Heart right ventricle (tissue), 12 donors: ENCODE data around the gene ADSS1. TPM values are rescaled to one million over a fixed set of nuclear protein-coding genes. Genes with fewer than 3 reads are reported as not detected.

Source experiments
- microRNA-seq, 2 donors: library from miRNA; unstranded; fragments of <30 nt; microRNA quantifications; one replicate each; pipeline ENCODE4 v1.2.0, GENCODE V29; 2021
- polyA plus RNA-seq, 2 donors: library from polyadenylated mRNA; stranded (reverse); fragments of 200-250 nt; gene quantifications; one replicate each; pipeline ENCODE4 v1.2.3, GENCODE V29; 2013
- total RNA-seq, 10 donors: library from RNA; stranded (reverse); fragmentation: NEBNext Ultra II Directional in 3 of 10; extraction: Animal tissue kit (Norgen Biotek cat#: 25700) in 3 of 10; gene quantifications; one replicate each; pipeline versions ENCODE4 v1.2.1 to v1.2.4, GENCODE V29; 2021 to 2023
- donor health status: ischemic (EF 13 %, LVEDD 7.1; RV severe dilation, severe dysfunction).
- donor health status: healthy with polysubstance abuse.
- donor health status: DM: no; HTN: yes; CAD: no.
- donor health status: DM: no; HTN: no; CAD: no.
- donor health status: ischemic (EF 25% LVEDD 6.9; RV normal size, moderate dysfunction).
- donor health status: ischemic (EF 25% LVEDD 5.7; RV mildly dilated, moderate dysfunction).
- donor health status: healthy.
- donor health status: nonischemic (EF 11% LVEDD 7.7; RV severe dilation, severe dysfunction).
- donor health status: DM: yes; HTN: yes; CAD: no.
- donor health status: PGD.
- donor health status: ischemic (EF 29% LVEDD 5.4; RV normal size, mild dysfunction).
- donor health status: nonischemic (EF 23%, LVEDD 6.1; RV moderate dilation, normal function).

Gene ADSS1
- total and polyA plus RNA-seq, 12 donors, result 74.6 to 295 (median 195) TPM

Small RNA genes lying within 50 kb of the gene (microRNA-seq; reads per million reads assigned to microRNA genes)
- gene MIR4710, result 0 reads per million in 2 donors

Other genes with a start within 250 kb of the ADSS1 start
- 100 to 1,000 TPM in 1 of 10 donors, 10 to 100 TPM in 9; 55.0 to 124 (median 75.1) TPM for gene C14orf180, start 144.5 kb upstream of the ADSS1 start, total RNA-seq
- 100 to 1,000 TPM in 1 of 2 donors, 10 to 100 TPM in 1; 13.8 to 139 TPM for gene C14orf180, start 144.5 kb upstream of the ADSS1 start, polyA plus RNA-seq
- 1 to 10 TPM in 1 of 10 donors, under 1 TPM in 4, not detected in 5; 0.34 to 1.0 (median 0.42) TPM for gene TMEM179, start 119.5 kb upstream of the ADSS1 start, total RNA-seq
- under 1 TPM; 0.17 to 0.22 TPM for gene TMEM179, start 119.5 kb upstream of the ADSS1 start, polyA plus RNA-seq
- 10 to 100 TPM; 22.5 to 40.1 (median 27.7) TPM for gene INF2, start 34.6 kb upstream of the ADSS1 start, total RNA-seq
- gene INF2, start 34.6 kb upstream of the ADSS1 start, polyA plus RNA-seq, result 10 to 100 TPM; 27.0 to 73.8 TPM
- gene SIVA1, start 28.9 kb downstream of the ADSS1 start, total RNA-seq, result 10 to 100 TPM; 43.3 to 69.6 (median 50.8) TPM
- gene SIVA1, start 28.9 kb downstream of the ADSS1 start, polyA plus RNA-seq, result 100 to 1,000 TPM in 1 of 2 donors, 10 to 100 TPM in 1; 78.6 to 203 TPM
- gene AKT1, start 71.5 kb downstream of the ADSS1 start, total RNA-seq, result 100 to 1,000 TPM in 9 of 10 donors, 10 to 100 TPM in 1; 98.1 to 152 (median 141) TPM
- gene AKT1, start 71.5 kb downstream of the ADSS1 start, polyA plus RNA-seq, result 100 to 1,000 TPM in 1 of 2 donors, 10 to 100 TPM in 1; 95.7 to 112 TPM
- gene ZBTB42, start 76.9 kb downstream of the ADSS1 start, total RNA-seq, result 1 to 10 TPM; 4.3 to 9.2 (median 6.9) TPM
- 1 to 10 TPM; 1.8 to 5.9 TPM for gene ZBTB42, start 76.9 kb downstream of the ADSS1 start, polyA plus RNA-seq
- gene CEP170B, start 141.0 kb downstream of the ADSS1 start, total RNA-seq, result 10 to 100 TPM in 9 of 10 donors, 1 to 10 TPM in 1; 8.3 to 13.6 (median 12.3) TPM
- 1 to 10 TPM; 6.8 to 9.1 TPM for gene CEP170B, start 141.0 kb downstream of the ADSS1 start, polyA plus RNA-seq
- under 1 TPM in 9 of 10 donors, not detected in 1; 0.23 to 0.91 (median 0.50) TPM for gene PLD4, start 200.7 kb downstream of the ADSS1 start, total RNA-seq
- gene PLD4, start 200.7 kb downstream of the ADSS1 start, polyA plus RNA-seq, result under 1 TPM; 0.07 to 0.13 TPM